COLO668 (cell line): ENCODE results near the gene FOXO1.
A peak's percentile ranks its signal among the peaks of the same experiment; 100 is the strongest.

ENCODE experiments used
- DNase-seq: peaks from one replicate; lab custom pipeline; 2025; ENCODE audit not compliant: unreplicated experiment; lab: John Stamatoyannopoulos, UW

Gene FOXO1

DNA sequence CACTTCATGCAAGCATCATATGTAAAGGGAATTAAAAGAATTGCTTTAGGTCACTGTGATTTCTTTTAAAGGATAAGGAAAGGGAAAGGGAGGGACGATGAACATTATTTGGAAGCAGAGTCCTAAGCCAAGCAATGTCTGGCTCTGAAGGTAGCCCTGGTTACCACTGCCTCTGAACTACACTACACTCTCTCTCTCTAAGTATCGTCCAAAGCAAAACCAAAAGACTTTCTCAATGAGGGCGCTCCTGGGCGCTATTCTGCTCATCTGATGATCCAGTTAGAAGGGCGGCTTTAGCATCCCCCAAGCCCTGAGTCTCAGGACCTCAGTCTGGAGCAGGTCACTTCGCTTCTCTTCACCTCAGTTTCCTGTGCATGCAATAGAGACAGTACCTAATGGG is 26.2 kb downstream of the FOXO1 start:
- no peak for DNase-seq

DNA sequence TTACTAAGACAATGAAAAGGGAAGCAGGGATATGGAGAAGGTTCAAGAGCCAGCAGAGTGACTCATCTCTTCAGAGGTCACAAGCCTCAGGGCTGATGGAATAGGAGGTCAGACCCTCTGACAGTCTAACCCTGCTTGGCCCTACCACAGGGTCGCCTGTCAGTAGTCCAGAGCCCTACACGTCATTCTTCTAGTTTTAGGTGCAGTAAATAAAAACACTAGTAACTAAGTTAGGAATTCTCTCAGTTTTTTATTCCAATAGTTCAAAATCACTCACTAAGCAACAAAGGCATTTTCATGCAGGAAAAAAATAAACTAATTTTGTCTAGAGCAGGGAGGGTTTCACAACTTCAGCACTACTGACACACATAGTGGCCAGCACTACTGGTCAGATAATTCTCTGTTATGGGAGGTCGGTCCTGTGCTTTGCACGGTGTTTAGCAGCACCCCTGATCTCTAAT is 27.2 kb downstream of the FOXO1 start:
- no peak for DNase-seq

DNA sequence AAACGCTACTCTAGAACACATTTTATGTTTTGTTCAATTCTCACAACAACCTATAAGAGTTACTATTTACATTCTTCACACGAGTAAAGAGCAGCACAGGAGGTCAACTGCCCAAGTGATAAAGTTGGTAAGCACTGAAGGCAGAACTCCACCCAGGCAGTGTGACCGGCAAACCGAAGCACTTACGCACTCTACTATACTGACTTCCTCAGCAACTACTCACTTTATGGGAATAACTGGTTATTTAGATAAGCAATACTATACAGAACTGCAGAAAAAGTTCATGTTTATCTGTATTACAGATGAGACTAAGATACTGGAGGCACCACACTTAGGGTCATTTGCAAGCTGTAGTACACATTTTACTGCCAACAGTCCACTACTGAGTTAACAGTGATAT is 28.8 kb downstream of the FOXO1 start:
- no peak for DNase-seq

DNA sequence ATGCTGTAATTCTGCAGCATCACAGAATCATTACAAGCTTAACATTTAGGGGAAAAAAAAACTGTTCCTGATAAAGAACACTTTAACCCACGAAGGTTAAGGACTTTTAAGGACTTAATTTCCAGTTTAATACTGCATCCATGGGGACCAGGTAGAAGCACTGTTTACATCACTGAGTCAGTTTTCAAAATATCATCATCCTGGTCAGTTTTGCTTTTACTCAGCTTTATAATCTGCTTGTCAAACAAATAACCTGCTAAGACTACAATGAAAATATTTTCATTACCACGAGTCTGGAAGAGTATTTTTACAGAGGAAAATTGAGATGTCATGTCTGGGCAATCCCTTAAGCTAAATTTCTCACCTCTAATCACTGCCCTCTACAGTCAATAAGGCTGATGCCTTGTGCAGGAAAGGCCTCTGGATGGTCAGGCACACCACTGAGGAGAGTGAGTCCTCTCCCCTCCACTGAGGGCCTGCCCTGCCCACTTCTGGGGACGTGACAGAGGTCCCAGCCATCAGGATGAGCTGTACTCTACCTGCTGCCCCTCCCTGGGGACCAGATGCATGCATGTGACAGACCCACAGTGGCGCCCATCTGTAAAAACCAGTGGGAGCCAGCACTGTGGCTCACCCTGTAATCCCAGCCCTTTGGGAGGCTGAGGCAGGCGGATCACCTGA is 31.0 kb downstream of the FOXO1 start:
- DNase-seq, result no peak

DNA sequence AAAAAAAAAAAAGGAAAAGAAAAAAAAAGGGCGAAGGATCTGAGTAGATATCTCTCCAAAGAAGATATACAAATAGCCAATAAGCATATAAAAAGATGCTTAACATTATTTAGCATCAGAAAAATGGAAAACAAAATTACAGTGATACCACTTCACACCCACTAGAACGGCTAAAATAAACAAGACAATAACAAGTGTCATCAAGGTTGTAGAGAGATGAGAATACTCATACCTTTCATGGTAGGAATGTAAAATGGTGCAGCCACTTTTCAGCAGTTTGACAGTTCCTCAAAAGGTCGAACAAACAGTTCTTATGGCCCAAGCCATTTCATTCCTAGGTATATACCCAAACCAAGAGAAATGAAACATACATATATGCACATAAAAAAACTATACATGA is 33.5 kb downstream of the FOXO1 start:
- no peak for DNase-seq

DNA sequence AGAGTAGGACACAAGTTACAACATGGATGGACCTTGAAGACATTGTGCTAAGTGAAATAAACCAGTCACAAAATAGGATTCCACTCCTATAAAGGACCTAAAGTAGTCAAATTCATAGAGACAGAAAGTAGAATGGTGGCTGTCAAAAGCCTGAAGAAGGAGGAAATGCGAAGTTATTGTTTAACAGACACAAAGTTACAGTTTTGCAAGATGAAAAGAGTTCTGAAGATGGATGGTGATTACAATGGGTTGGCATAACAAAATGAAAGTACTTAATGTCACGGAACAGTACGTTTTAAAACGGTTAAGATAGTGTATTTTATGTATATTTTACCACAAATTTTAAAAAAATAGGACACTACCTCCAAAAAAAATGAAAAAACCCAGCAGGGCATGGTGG is 34.8 kb downstream of the FOXO1 start:
- no peak for DNase-seq

DNA sequence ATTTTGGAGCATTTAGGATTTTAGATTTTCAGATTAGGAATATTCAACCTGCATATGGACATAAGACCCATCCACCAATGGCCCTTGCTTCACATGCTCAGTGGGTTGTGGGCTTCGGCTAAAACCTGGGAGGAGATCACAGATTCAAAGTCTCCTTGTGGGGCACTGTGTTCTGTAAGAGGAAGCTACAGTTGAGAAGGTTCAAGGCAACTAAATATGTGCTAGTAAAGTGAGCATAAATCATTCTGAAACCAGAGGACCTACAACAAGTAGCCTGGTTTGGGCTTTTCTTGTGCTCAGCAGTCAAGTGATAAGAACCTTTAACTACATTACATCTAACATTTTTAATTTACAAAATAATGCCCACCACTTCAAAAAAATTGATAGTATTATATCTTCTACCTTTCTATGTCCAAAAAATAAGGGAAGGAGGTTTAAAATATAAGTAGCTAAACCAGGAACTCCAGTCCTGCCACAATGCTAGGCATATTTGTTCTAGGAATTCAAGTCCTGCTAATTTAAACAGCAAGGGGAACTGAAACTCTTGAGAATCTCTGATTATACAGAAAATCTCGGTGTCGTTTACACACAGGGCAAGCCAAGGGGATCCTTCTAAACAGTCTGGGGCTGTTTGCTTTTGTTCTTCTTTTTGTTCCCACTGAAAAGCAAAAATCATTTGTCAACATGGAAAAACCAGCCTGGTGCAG is 36.6 kb downstream of the FOXO1 start:
- no peak for DNase-seq

DNA sequence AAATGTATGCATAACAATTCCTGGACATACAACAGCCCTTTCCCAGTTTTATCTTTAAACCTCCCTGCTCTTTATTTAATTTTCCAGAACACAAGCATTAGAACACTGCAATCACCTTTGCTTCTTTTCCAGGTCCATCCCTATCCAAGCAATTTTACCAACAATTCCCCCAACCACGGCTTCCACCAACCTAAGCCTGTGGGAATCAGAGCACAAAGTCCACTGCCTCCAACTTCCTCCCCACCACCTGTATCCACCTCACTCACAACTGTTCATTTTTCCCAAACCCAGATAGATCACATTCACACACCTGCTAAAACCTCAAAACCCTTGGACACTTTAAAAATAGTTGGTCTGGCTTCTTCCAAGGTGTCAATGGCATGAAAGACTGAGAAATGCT is 39.5 kb downstream of the FOXO1 start:
- DNase-seq, result no peak

DNA sequence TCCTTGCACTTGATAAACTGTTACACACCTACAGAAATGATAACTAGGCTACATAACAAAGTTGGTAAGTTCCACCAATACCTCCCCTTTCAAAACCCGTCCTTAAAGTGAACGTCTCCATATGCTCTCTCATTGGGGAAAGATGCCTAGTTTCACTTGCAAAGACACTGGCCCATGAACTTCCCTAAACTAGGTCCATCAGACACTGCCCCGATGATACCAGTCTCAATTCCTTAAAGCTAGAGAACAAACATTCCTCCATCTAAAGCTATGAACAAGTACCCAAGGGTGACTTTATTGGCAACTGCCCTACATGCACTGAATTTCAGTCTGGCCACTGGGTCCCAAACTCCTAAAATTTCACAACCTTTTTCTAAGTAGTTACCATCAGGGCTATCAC is 39.9 kb downstream of the FOXO1 start:
- no peak for DNase-seq

DNA sequence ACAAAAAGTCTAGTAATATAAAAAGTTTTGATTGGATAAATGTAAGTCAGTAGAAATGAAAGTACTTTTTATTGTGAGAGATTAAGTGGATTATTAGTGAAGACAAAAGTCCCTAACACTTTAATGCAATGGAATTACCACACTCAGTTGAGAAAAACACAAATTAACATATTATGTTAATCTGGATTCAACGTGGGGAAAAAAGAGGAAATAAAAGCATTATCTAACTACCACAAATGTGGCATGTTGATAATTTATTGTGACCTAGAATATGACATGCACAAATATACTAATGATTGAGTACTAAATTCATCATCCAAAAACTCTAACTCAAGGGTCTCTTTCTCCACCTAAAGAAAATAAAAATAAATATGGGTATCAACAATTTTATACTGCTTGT is 41.5 kb downstream of the FOXO1 start:
- DNase-seq, result no peak

DNA sequence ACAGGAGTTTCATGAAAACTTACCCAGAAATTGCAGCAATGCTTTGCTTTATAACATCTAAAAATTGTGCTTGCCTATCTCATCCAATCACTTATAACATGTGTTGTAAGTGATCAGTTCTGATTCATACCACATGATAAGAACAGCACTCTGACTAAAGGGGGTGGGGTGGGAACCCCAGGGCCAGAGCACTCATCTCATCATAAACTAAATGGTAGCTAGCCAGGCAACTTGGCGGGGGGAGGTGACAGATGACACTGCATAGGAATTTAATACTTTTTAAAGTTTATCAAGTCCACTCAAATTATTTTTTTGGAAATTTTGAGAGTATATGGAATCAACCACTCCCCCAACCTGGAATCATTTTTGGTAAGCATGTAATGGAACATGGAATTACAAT is 42.1 kb downstream of the FOXO1 start:
- no peak for DNase-seq

DNA sequence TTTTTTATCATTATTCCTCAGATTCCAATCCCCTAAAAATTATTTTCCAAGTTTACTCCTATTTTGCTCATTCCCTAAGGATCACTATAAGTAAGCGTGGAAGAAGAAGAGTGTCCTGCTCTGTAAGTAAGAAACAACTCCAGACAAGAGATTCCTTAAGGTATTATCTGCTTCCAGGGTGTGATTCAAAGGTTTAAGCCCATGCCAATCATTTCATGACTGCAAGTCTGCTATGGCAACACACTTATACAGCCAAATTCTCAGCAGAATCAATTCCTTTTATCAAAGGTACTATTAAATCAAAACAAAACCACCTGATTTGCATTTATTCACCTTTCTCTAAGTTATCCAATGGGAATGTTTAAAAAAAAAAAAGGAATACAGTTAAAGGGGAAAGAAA is 43.7 kb downstream of the FOXO1 start:
- no peak for DNase-seq

DNA sequence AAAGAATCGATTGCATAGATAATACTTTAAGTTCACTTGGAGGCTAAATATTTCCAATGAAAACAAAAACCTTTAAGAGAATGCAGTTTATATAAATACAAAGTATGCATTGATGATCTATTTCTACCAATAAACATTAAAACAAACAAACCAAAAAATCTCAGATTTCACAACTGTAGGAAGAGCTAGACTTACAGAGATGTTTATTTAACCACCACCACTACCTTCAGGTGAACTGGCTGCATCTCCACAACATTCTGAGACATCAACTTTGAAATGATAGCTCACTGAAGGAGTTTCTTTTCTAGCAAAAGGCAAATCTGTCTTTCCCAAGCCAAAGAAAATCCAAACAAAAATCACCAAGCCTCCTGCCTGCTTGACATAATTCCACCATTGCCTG is 44.2 kb downstream of the FOXO1 start:
- no peak for DNase-seq

DNA sequence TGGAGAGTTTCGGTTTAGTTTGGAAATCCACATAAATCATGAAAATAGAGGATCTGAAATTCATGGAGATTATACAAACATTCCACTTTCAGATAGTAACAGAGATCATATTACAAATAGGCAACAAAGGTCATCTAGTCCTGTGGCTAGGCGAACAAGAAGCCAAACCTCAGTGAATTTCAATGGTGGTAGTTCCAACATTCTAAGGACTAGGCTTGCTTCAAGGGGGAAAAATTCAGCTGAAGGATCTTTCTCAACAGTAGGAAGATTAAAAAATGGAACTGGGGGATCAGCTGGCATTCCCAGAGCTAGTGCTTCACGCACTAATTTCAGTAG is 47.0 kb downstream of the FOXO1 start:
- no peak for DNase-seq

DNA sequence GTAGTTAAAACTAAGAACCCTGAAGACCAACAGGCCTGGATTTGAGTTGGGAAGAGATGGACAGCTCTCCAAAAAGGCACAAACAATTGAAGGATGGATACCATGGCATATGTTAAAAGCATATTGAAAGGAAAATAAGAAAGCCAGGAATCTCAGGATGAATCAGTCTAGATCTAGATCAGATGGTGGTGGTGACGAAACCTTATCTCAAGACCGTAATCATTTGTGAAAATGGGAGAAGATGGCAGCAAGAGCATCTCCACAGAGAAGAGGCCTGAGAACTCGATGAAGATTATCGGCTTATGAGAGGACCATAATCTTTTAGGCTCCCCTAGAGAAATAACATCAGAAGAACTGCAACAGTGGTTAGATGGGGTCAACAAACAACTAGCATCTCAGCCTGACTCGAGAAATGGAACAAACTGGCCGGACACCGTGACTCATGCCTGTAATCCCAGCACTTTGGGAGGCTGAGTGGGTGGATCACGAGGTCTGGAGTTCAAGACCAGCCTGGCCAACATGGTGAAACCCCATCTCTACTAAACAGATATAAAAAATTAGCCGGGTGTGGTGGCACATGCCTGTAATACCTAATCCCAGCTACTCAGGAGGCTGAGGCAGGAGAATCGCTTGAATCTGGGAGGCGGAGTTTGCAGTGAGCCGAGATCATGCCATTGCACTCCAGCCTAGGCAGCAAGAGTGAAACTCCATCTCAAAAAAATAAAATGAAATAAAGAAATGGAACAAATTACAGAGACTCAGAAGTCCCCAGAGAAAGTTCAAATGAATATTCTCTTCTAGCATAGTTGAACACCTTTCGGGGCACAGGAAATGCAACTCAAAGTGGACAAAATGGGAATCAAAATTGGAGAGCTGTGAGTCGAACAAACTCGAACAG is 47.6 kb downstream of the FOXO1 start:
- no peak for DNase-seq

DNA sequence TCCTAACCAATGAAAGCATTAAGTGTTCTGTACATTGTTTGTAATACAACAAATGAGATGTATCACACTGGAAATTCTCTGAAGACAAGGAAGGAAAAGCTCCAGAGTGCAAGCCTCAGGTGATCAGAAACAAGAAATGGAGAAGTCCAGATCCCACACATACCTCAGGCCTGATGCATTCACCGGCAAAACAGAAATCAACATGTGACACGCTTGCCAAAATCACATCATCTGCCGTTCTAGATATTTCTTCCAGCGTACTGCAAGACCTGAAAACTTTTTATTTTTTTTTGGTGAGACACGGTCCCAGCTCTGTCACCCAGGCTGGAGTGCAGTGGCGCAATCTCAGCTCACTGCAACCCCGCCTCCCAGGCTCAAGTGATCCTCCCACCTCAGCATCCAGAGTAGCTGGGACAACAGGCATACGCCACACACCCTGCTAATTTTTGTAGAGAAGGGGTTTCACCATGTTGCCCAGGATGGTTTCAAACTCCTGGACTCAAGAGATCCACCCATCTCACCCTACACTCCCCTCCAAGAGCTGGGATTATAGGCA is 48.6 kb downstream of the FOXO1 start:
- no peak for DNase-seq

DNA sequence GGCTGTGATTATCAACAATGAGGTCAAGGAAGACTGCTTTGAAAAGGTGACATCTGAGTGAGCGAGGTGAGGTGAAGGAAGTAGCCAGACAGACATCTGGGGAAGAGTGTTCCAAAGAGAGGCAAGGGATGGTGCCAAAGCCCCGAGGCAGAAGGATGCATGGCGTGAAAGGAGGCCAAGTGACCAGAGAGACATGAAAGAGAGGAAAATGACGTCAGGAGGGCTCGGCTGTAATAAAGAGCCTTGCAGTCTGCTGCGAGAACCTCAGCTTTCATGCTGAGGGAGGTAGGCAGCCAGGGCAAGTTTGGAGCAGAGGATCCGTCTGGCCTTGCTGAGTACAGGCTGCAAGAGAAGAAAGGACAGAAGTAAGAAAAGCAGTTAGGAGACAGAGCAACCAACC is 50.8 kb downstream of the FOXO1 start:
- DNase-seq, result no peak

DNA sequence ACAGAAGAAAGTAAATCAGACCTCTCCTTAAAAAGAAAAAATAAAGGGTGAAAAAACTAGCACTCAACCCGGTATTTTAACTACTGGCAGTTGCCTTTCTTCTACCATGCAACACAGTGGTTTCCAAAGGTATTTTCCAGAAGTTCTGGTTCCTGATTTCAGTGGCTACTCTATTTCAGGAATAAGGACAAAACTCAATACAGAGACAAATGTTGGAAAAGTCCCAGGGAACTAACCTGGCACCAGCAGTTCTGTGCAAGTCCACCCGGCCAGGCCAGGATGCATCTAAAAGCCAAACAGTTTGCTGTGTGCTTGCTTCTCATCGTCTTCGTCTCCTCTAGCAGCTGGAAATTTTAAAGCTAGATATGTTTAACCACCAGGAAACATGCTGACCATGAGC is 52.5 kb downstream of the FOXO1 start:
- DNase-seq, result no peak

DNA sequence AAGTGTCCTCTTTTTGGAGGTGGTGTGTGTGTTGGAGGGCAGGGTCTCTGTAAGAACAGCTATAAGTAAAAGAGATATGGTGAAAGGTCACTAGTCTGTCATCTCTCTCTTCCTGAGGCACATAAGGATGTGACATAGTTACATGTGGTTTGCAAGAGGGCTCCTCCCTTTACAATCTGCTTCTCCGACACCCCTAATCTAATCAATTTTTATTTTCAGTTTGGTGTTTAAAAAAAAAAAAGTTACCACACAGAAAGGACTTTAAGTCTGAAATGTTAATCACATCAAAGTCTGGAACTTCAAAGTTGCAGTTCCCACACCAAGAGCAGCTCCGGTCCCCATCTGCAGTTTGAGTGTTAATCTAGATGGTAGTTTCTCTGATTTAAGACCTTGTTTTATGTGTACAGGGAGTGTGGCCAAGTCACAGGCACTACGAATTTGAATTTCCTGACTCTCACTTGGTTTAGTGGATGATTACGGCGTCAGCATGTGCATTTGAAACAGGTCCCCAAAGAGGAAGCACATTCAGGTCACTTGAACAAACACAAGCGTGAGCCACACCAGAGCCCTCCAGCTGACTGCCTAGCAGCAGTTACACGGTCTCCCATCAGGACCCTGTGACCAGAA is 53.1 kb downstream of the FOXO1 start:
- peak; percentile 57 for DNase-seq

DNA sequence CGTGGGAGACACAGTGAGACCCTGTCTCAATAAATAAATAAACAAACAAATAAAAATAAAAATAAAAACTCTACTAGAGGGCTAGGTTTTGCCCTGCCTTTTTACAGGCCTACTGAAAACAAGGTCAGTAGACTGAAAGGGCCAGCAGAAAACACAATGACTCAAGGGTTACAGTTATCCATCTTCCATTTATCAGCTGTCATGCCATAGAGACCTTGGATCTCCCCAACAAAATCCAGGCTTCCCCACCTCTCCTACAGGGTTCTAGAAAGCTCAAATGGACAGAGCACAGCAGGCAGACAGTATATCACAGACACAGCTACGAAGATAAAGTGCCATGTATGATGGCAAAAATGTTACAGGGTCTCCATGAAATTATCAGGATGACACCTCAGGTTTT is 54.4 kb downstream of the FOXO1 start:
- DNase-seq, result no peak

DNA sequence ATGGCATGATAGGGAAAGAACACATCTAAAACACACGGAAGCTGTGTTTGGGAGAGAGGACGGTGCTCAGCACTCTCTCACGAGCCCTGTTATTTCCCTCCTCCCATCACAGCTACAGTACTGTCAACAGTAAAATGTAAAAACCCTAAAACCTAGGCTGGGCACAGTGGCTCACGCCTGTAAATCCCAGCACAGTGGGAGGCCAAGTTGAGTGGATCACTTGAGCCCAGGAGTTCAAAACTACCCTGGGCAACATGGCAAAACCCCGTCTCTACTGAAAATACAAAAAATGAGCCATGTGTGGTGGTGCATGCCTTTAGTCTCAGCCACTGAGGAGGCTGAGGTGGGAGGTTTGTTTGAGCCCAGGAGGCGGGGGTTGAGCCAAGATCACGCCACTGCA is 54.8 kb downstream of the FOXO1 start:
- DNase-seq, result no peak
